OCI-LY1 (cell line): ENCODE measurements around the gene UNC119B.

Experiments used
- CTCF ChIP-seq: fragments of 200-600 bp; sonication (generic), shearing (Covaris generic); IDR thresholded peaks from 2 replicates; pipeline ENCODE4 v1.5.1; 2017; ENCODE audit warnings: mild to moderate bottlenecking, antibody characterized with exemption, low read length, moderate library complexity, mixed read lengths
- EZH2 ChIP-seq: fragments of 200-600 bp; sonication (generic), shearing (Covaris generic); IDR thresholded peaks from 2 replicates; pipeline ENCODE4 v1.8.0; 2017; ENCODE audit warnings: borderline replicate concordance, mixed run types, mild to moderate bottlenecking, antibody characterized with exemption, low read length, moderate library complexity, mixed read lengths

- TF ChIP-seq CTCF, result no peak
- TF ChIP-seq EZH2, result no peak
These were observed 9.4 kb upstream of the UNC119B start for GRCh38 chr12:120700886-120701285.
